ENCODE measurements around the gene ITIH6. TPM values are rescaled to one million over a fixed set of nuclear protein-coding genes. Genes with fewer than 3 reads are reported as not detected.

The ITIH6 gene
- total RNA-seq, 1 donor from 2014 or later, result 0.13 TPM

DNA sequence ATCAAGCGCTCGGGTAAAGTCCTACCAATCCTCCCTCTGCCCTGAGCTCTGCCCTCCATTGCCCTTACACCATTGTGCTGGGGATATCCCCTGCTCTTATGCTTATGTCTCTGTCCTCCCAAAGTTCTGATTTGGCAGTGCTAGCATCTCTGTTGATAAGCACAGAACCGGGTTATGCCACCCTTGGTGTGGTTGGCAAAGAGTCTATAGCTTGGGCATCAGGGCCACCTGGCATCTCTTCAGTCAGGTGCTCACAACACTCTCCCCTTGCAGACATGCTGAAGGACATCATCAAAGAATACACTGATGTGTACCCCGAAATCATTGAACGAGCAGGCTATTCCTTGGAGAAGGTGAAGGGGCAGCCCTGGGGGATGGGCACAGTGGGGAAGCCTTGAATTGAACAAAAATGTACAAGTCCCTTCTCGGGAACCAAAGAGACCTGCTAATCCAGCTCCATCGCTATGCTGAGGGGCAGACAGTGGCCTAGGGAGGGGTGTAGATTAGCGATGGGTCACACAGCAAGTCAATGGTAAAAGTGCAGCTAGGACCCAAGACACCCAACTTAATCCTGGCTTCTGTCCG lies 13.3 kb upstream of the ITIH6 start:
- Mint-ChIP-seq H3K27me3 (ENCODE audit: unreplicated experiment) (peaks cover 11% of the 10 kb centered on the region), H3K36me3 (ENCODE audit: low read depth, unreplicated experiment) (peaks cover 43% of the 10 kb centered on the region), H3K9me3 (ENCODE audit: unreplicated experiment) (no peaks in the 10 kb centered on the region), H3K4me3 (ENCODE audit: unreplicated experiment) (peak overlapping the region; percentile 59), H3K4me1 (ENCODE audit: unreplicated experiment) (peaks cover 28% of the 10 kb centered on the region), H3K27ac (ENCODE audit: unreplicated experiment) (no peak overlapping the region)
- TF ChIP-seq, protein P1, sequence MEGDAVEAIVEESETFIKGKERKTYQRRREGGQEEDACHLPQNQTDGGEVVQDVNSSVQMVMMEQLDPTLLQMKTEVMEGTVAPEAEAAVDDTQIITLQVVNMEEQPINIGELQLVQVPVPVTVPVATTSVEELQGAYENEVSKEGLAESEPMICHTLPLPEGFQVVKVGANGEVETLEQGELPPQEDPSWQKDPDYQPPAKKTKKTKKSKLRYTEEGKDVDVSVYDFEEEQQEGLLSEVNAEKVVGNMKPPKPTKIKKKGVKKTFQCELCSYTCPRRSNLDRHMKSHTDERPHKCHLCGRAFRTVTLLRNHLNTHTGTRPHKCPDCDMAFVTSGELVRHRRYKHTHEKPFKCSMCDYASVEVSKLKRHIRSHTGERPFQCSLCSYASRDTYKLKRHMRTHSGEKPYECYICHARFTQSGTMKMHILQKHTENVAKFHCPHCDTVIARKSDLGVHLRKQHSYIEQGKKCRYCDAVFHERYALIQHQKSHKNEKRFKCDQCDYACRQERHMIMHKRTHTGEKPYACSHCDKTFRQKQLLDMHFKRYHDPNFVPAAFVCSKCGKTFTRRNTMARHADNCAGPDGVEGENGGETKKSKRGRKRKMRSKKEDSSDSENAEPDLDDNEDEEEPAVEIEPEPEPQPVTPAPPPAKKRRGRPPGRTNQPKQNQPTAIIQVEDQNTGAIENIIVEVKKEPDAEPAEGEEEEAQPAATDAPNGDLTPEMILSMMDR (IDR thresholded peaks at IDR 0.05; ENCODE audit: unreplicated experiment), result no peak
- DNase-seq (ENCODE audit: low spot score), result no peak

DNA sequence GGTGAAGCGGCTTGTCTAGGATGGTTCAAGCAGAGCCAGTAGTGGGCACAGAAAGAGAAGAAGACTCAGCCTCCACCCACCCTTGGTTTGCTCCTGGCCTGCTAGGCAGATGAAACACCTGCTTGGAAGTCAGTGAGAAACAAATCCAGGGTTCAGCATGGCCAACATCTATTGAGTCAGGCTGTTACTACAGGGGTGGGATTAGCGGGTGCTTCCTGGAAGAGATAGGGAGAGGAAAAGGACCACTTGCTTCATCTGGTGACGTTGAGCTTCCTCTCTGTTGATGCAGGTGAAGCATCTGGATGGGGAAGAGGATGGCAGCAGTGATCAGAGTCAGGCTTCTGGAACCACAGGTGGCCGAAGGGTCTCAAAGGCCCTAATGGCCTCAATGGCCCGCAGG lies 12.5 kb upstream of the ITIH6 start:
- H3K27me3 Mint-ChIP-seq (ENCODE audit: unreplicated experiment), result peaks cover 10% of the 10 kb centered on the region
- peaks cover 20% of the 10 kb centered on the region for H3K4me1 Mint-ChIP-seq (ENCODE audit: unreplicated experiment)
- no peak overlapping the region for H3K27ac Mint-ChIP-seq (ENCODE audit: unreplicated experiment)
- TF ChIP-seq, protein P1 (IDR thresholded peaks at IDR 0.05; ENCODE audit: unreplicated experiment), result no peak
- H3K36me3 Mint-ChIP-seq (ENCODE audit: low read depth, unreplicated experiment), result peaks cover 34% of the 10 kb centered on the region
- H3K9me3 Mint-ChIP-seq (ENCODE audit: unreplicated experiment), result no peaks in the 10 kb centered on the region
- DNase-seq (ENCODE audit: low spot score), result no peak
- peak overlapping the region; percentile 69 for H3K4me3 Mint-ChIP-seq (ENCODE audit: unreplicated experiment)

DNA sequence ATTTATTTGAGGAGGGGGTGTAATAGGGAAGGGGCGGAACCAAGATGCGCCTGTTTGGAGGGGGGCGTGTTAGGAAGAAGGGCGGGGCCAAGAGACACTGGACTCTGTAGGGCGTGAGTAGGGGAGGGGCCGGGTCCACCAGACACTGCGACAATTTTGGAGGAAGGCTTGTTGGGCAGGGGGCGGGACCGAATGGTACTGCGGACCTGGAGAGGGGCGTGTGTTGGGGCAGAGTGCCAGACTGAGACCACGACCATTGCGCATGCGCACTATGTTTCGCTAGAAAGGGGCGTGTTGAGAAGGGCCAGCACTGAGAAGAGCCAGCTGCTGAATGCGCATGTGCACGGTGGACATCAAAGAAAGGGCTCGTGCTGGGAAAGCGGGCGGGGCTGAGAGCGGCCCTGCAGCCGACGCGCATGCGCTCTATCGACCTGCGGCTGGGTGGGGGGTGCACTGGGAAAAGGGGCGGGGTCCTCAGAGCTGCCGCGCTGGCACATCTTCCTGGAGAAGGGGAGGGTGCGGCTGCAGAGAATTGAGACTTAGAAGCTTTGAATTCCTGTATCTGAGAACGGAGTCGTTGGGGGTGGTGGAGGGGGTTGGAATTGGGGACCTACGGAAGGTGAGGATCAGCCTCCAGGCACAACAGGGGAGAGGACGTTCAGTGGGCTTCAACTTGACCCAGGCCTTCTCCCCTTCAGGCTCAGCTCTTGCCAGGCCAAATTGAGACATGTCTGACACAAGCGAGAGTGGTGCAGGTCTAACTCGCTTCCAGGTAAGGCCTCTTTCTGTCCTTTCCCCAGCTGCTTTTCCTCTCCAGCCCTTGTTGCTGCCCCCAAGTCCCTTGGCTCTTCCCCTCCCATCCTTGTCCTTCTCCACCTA lies 10.8 kb upstream of the ITIH6 start:
- H3K27me3 Mint-ChIP-seq (ENCODE audit: unreplicated experiment), result peaks cover 8% of the 10 kb centered on the region
- peaks cover 20% of the 10 kb centered on the region for H3K4me1 Mint-ChIP-seq (ENCODE audit: unreplicated experiment)
- TF ChIP-seq, protein P1 (IDR thresholded peaks at IDR 0.05; ENCODE audit: unreplicated experiment), result no peak
- H3K36me3 Mint-ChIP-seq (ENCODE audit: low read depth, unreplicated experiment), result peaks cover 29% of the 10 kb centered on the region
- DNase-seq (ENCODE audit: low spot score), result peak; percentile 85
- H3K4me3 Mint-ChIP-seq (ENCODE audit: unreplicated experiment), result peak overlapping the region; percentile 99
- no peaks in the 10 kb centered on the region for H3K9me3 Mint-ChIP-seq (ENCODE audit: unreplicated experiment)
- peak overlapping the region; percentile 98 for H3K27ac Mint-ChIP-seq (ENCODE audit: unreplicated experiment)

DNA sequence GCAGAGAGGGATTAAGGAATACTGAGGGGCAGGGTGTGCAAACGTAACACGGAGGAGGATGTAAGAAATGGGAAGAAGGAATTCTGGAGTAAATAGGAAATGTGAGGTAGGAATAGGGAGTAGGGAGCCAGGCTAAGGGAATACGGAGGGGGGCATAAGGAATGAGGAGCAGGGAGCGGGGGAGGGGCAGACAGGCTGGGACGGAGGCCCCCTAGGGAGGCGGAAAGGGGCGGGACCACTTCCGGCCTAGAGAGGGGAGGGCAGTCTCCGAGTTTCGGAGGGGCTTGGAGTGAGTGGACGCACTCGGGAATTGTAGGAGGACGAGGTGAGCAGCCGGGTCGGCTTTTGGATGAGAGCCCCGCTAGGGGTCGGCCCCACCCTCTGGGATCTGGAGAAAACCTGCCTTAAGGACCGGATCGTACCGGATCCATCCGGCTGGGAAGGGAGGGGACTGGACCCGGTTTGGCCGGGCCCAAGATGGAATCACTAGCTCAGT lies 10.1 kb upstream of the ITIH6 start:
- peaks cover 20% of the 10 kb centered on the region for H3K4me1 Mint-ChIP-seq (ENCODE audit: unreplicated experiment)
- TF ChIP-seq, protein P1 (IDR thresholded peaks at IDR 0.05; ENCODE audit: unreplicated experiment), result no peak
- H3K27ac Mint-ChIP-seq (ENCODE audit: unreplicated experiment), result peak overlapping the region; percentile 98
- H3K9me3 Mint-ChIP-seq (ENCODE audit: unreplicated experiment), result no peaks in the 10 kb centered on the region
- H3K27me3 Mint-ChIP-seq (ENCODE audit: unreplicated experiment), result peaks cover 7% of the 10 kb centered on the region
- H3K36me3 Mint-ChIP-seq (ENCODE audit: low read depth, unreplicated experiment), result peaks cover 22% of the 10 kb centered on the region
- DNase-seq (ENCODE audit: low spot score), result peak; percentile 58
- H3K4me3 Mint-ChIP-seq (ENCODE audit: unreplicated experiment), result peak overlapping the region; percentile 99
